ENCODE data around the gene MAGI1. TPM values are rescaled to one million over a fixed set of nuclear protein-coding genes. Genes with fewer than 3 reads are reported as not detected.

Gene MAGI1
- total and polyA plus RNA-seq, 7 experiments from 2014 or later, result 0.39 TPM; not detected in 6

- ATAC-seq (no peak), DNase-seq (no peak)
- peaks cover 0 to 13% (median 1%) of the 10 kb centered on the region in 11 donors for H3K9me3 Mint-ChIP-seq
- Histone ChIP-seq H3K36me3 (ENCODE audit: control insufficient read depth in 2 of 3, insufficient read depth in 3 of 3, low read length in 3 of 3) (no peaks in the 10 kb centered on the region), H3K4me1 (ENCODE audit: control insufficient read depth in 2 of 2, insufficient read depth in 2 of 2, low read length in 2 of 2) (no peaks in the 10 kb centered on the region), H3K27me3 (ENCODE audit: control insufficient read depth in 2 of 2, insufficient read depth in 2 of 2, low read length in 2 of 2) (no peaks in the 10 kb centered on the region), H3K9me3 (ENCODE audit: control insufficient read depth in 2 of 3, low read length in 3 of 3) (no peaks in the 10 kb centered on the region), H3K27ac (ENCODE audit: low read depth, low read length) (no peak overlapping the region), H3K4me3 (ENCODE audit: low read length) (no peak overlapping the region)
- intact Hi-C loops (cut with micrococcal nuclease), result no loop called here
- ChIA-PET POLR2A (no interaction called here), CTCF (no interaction called here)
- H3K4me3 Mint-ChIP-seq, result peak overlapping the region in 1 of 10 donors; percentile 11
- peaks cover 7 to 22% (median 14%) of the 10 kb centered on the region in 7 donors for H3K4me1 Mint-ChIP-seq
- H3K27me3 Mint-ChIP-seq, result peaks cover 54 to 78% (median 61%) of the 10 kb centered on the region in 5 donors
- H3K27ac Mint-ChIP-seq, result no peak overlapping the region
- peaks cover 0 to 9% (median 0%) of the 10 kb centered on the region in 5 donors for H3K36me3 Mint-ChIP-seq
These were observed 2.8 kb downstream of the MAGI1 start for GRCh38 chr3:66035763-66036477.

- Mint-ChIP-seq H3K27ac (no peak overlapping the region), H3K9me3 (peaks cover 0 to 11% (median 1%) of the 10 kb centered on the region in 11 donors), H3K4me3 (no peak overlapping the region), H3K36me3 (peaks cover 0 to 4% (median 0%) of the 10 kb centered on the region in 5 donors), H3K4me1 (peaks cover 6 to 15% (median 9%) of the 10 kb centered on the region in 7 donors), H3K27me3 (peaks cover 31 to 64% (median 46%) of the 10 kb centered on the region in 5 donors)
- Histone ChIP-seq H3K4me1 (ENCODE audit: control insufficient read depth in 2 of 2, insufficient read depth in 2 of 2, low read length in 2 of 2) (no peaks in the 10 kb centered on the region), H3K27me3 (ENCODE audit: control insufficient read depth in 2 of 2, insufficient read depth in 2 of 2, low read length in 2 of 2) (no peaks in the 10 kb centered on the region), H3K9me3 (ENCODE audit: control insufficient read depth in 2 of 3, low read length in 3 of 3) (no peaks in the 10 kb centered on the region), H3K36me3 (ENCODE audit: control insufficient read depth in 2 of 3, insufficient read depth in 3 of 3, low read length in 3 of 3) (no peaks in the 10 kb centered on the region), H3K4me3 (ENCODE audit: low read length) (no peak overlapping the region), H3K27ac (ENCODE audit: low read depth, low read length) (no peak overlapping the region)
- no peak for DNase-seq
- ATAC-seq, result no peak
- intact Hi-C loops (cut with micrococcal nuclease), result no loop called here
- ChIA-PET CTCF (interaction anchor here (0.5 kb wide), 1 partner anchor 14 kb away, joined by 3 read pairs; no protein-coding TSS in a partner anchor), POLR2A (interaction anchor here (0.7 kb wide), 1 partner anchor 308 kb away, joined by 3 read pairs; no protein-coding TSS in a partner anchor)
These were observed 5.2 kb downstream of the MAGI1 start for GRCh38 chr3:66033241-66034138.

DNA sequence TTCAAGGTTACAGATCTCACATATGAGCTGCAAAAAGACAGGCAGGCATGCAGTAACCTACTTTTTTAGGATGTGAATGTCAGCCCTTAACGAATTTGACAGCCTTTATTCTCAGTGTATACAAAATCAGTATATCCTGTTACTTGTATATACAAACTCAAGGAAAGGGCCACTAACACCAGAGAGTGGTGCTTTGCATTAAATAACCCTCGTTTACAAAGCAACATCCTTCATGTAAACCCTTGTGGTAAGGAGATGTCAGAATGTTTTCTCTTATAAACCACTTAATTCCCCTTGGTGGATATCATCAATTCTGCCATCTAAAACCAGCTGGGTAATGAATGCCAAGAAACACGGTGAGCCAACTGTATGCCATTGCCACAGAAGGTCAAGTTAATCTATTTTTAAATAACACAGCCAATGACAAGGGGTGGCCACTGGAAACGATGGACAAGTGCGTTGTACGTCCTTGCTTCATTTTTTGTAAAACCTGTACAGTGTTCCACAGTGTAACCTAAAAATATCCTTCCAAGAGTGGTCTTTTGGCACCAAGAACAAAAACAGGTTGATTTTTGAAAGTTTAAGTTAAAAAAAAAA is 7.5 kb downstream of the MAGI1 start:
- no peak overlapping the region for H3K27ac Mint-ChIP-seq
- DNase-seq, result no peak
- H3K9me3 ChIP-seq (ENCODE audit: control insufficient read depth in 2 of 3, low read length in 3 of 3), result no peaks in the 10 kb centered on the region
- no peak overlapping the region for H3K4me3 Mint-ChIP-seq
- H3K4me3 ChIP-seq (ENCODE audit: low read length), result no peak overlapping the region
- no peaks in the 10 kb centered on the region for H3K4me1 ChIP-seq (ENCODE audit: control insufficient read depth in 2 of 2, insufficient read depth in 2 of 2, low read length in 2 of 2)
- H3K27ac ChIP-seq (ENCODE audit: low read depth, low read length), result no peak overlapping the region
- peaks cover 0 to 4% (median 0%) of the 10 kb centered on the region in 5 donors for H3K36me3 Mint-ChIP-seq
- peaks cover 0 to 11% (median 3%) of the 10 kb centered on the region in 11 donors for H3K9me3 Mint-ChIP-seq
- no peaks in the 10 kb centered on the region for H3K27me3 ChIP-seq (ENCODE audit: control insufficient read depth in 2 of 2, insufficient read depth in 2 of 2, low read length in 2 of 2)
- no peaks in the 10 kb centered on the region for H3K4me1 Mint-ChIP-seq
- peaks cover 10 to 43% (median 29%) of the 10 kb centered on the region in 5 donors for H3K27me3 Mint-ChIP-seq
- no peaks in the 10 kb centered on the region for H3K36me3 ChIP-seq (ENCODE audit: control insufficient read depth in 2 of 3, insufficient read depth in 3 of 3, low read length in 3 of 3)
- intact Hi-C loops (cut with micrococcal nuclease), result no loop called here
- no peak for ATAC-seq
- POLR2A ChIA-PET, result no interaction called here
- CTCF ChIA-PET, result no interaction called here

DNA sequence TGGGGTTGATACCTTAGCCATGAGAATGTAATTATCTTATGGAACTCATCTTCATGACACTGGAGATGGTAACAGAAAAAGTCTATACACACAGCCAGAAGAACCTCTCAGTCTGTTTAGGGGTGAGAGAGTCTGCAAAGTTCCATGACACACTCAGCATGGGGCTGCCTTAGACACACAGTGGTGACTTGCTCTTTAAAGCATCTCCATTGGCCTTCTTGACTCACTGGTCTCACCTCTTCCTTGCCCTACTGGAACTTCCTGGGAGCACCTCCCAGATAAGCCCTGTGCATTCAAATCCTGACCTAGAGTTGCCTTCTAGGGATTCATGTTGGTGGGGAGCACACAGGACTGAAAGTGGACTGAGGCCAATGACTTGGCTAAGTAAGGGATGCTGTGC is 9.3 kb downstream of the MAGI1 start:
- Histone ChIP-seq H3K9me3 (ENCODE audit: control insufficient read depth in 2 of 3, low read length in 3 of 3) (no peaks in the 10 kb centered on the region), H3K4me3 (ENCODE audit: low read length) (no peak overlapping the region), H3K27ac (ENCODE audit: low read depth, low read length) (no peak overlapping the region), H3K36me3 (ENCODE audit: control insufficient read depth in 2 of 3, insufficient read depth in 3 of 3, low read length in 3 of 3) (no peaks in the 10 kb centered on the region), H3K4me1 (ENCODE audit: control insufficient read depth in 2 of 2, insufficient read depth in 2 of 2, low read length in 2 of 2) (no peaks in the 10 kb centered on the region), H3K27me3 (ENCODE audit: control insufficient read depth in 2 of 2, insufficient read depth in 2 of 2, low read length in 2 of 2) (no peaks in the 10 kb centered on the region)
- ChIA-PET POLR2A (no interaction called here), CTCF (no interaction called here)
- DNase-seq (no peak), ATAC-seq (no peak)
- peaks cover 0 to 8% (median 2%) of the 10 kb centered on the region in 11 donors for H3K9me3 Mint-ChIP-seq
- H3K27me3 Mint-ChIP-seq, result peaks cover 0 to 29% (median 14%) of the 10 kb centered on the region in 5 donors
- H3K27ac Mint-ChIP-seq, result no peak overlapping the region
- H3K36me3 Mint-ChIP-seq, result no peaks in the 10 kb centered on the region
- intact Hi-C loops (cut with micrococcal nuclease), result no loop called here
- H3K4me3 Mint-ChIP-seq, result no peak overlapping the region
- no peaks in the 10 kb centered on the region for H3K4me1 Mint-ChIP-seq

DNA sequence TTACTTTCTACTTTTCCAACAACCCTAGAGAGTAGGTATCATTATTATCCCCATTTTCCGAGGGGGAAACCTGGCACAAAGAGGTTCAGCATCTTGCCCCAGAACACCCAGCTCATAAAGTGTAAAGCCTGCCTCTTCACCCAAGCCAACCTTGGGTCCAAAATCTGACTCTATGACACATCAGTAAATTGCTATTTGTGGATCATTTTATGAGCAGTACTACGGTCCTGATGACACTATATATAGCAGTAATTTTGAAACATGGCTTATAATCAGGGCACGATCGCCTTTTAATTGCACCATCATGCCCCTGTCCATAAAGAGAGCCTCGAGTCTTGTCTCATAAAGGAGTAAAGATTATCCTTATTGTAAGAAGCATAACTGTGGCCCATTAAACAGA is 9.7 kb downstream of the MAGI1 start:
- intact Hi-C loops (cut with micrococcal nuclease), result no loop called here
- Histone ChIP-seq H3K4me1 (ENCODE audit: control insufficient read depth in 2 of 2, insufficient read depth in 2 of 2, low read length in 2 of 2) (no peaks in the 10 kb centered on the region), H3K9me3 (ENCODE audit: control insufficient read depth in 2 of 3, low read length in 3 of 3) (no peaks in the 10 kb centered on the region), H3K27ac (ENCODE audit: low read depth, low read length) (no peak overlapping the region), H3K36me3 (ENCODE audit: control insufficient read depth in 2 of 3, insufficient read depth in 3 of 3, low read length in 3 of 3) (no peaks in the 10 kb centered on the region), H3K4me3 (ENCODE audit: low read length) (no peak overlapping the region), H3K27me3 (ENCODE audit: control insufficient read depth in 2 of 2, insufficient read depth in 2 of 2, low read length in 2 of 2) (no peaks in the 10 kb centered on the region)
- ATAC-seq (no peak), DNase-seq (no peak)
- ChIA-PET POLR2A (no interaction called here), CTCF (no interaction called here)
- H3K27me3 Mint-ChIP-seq, result peaks cover 0 to 26% (median 10%) of the 10 kb centered on the region in 5 donors
- no peak overlapping the region for H3K4me3 Mint-ChIP-seq
- no peaks in the 10 kb centered on the region for H3K4me1 Mint-ChIP-seq
- H3K9me3 Mint-ChIP-seq, result peaks cover 0 to 8% (median 2%) of the 10 kb centered on the region in 11 donors
- H3K36me3 Mint-ChIP-seq, result no peaks in the 10 kb centered on the region
- H3K27ac Mint-ChIP-seq, result no peak overlapping the region

DNA sequence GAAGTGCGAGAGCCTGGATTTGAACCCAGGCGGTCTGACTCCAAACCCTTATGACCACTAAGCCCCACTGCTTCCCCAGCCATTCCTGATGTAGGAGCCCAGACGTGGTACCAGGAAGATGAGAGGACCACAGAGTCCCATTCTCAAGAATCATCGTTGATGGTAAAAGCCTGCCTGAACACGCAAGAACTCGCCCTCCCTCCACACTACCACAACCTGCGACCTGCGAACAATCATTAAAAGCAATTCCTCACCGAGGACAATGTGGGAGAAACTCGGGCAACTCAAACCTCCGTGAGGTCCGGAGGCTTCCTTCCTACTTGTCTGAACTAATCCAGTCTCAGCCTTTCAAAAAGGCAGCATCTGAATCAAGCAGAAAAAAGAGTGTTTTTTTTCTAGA is 10.3 kb downstream of the MAGI1 start:
- Mint-ChIP-seq H3K4me3 (no peak overlapping the region), H3K27me3 (peaks cover 0 to 23% (median 10%) of the 10 kb centered on the region in 5 donors), H3K4me1 (no peaks in the 10 kb centered on the region), H3K27ac (no peak overlapping the region), H3K9me3 (peaks cover 0 to 8% (median 3%) of the 10 kb centered on the region in 11 donors), H3K36me3 (no peaks in the 10 kb centered on the region)
- CTCF ChIA-PET, result no interaction called here
- no peak for DNase-seq
- Histone ChIP-seq H3K9me3 (ENCODE audit: control insufficient read depth in 2 of 3, low read length in 3 of 3) (no peaks in the 10 kb centered on the region), H3K27ac (ENCODE audit: low read depth, low read length) (no peak overlapping the region), H3K27me3 (ENCODE audit: control insufficient read depth in 2 of 2, insufficient read depth in 2 of 2, low read length in 2 of 2) (no peaks in the 10 kb centered on the region), H3K36me3 (ENCODE audit: control insufficient read depth in 2 of 3, insufficient read depth in 3 of 3, low read length in 3 of 3) (no peaks in the 10 kb centered on the region), H3K4me3 (ENCODE audit: low read length) (no peak overlapping the region), H3K4me1 (ENCODE audit: control insufficient read depth in 2 of 2, insufficient read depth in 2 of 2, low read length in 2 of 2) (no peaks in the 10 kb centered on the region)
- no peak for ATAC-seq
- intact Hi-C loops (cut with micrococcal nuclease), result no loop called here
- POLR2A ChIA-PET, result no interaction called here

Measured in naive thymus-derived CD4-positive, alpha-beta T cell (primary cell).